ENCODE measurements around the gene C2CD2L. TPM values are rescaled to one million over a fixed set of nuclear protein-coding genes. Genes with fewer than 3 reads are reported as not detected.

Gene C2CD2L
- total and polyA plus RNA-seq, 2 of the 13 experiments (the other 11 are each of a cell fraction or from before 2014, with no cell fraction given): 3.7 to 5.5 TPM

DNA sequence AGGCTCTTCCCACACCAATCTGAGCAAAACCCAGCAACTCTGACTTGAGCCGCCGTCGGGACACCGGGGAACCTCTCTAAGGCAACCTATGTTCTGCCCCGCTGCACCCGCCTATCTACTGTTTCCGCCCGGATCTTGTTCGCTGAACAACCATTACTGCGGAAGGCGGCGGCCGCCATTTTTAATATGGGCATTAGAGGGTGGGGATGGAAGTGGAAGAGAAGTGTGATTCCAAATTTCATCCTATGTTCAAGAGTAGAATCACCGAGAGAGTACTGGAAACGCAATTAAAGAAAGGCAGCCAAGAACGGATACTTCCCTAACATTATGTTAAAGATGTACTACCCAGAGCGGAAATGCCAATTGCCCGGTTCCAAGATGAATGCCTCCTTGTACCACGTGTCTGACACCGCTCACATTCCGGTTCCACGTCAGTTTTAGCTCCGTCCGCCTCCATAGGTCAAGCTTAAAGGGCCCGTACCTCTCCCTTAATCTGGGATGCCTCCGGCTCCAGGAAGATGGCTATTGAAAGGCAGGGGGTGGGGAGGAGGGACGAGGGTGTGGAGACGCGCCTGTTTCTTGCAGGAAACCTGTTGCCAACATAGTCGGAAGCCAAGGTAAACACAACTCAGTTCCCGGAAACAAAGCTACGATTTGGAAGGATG lies 5.3 kb upstream of the C2CD2L start, which contains the start of gene DPAGT1 (continued):
- TF ChIP-seq EZH2 (conservative IDR thresholded peaks at IDR 0.05; ENCODE audit: low read depth, low read length) (no peak), ZNF101 (CRISPR knock-in tag; IDR thresholded peaks at IDR 0.05; ENCODE audit: borderline replicate concordance, low read depth) (no peak), ZNF546 (CRISPR knock-in tag; conservative IDR thresholded peaks at IDR 0.05) (no peak), ZNF207 (IDR thresholded peaks at IDR 0.05; ENCODE audit: borderline replicate concordance) (no peak), NR2C2 (CRISPR knock-in tag; IDR thresholded peaks at IDR 0.05; ENCODE audit: borderline replicate concordance) (peak; percentile 93), ZNF10 (CRISPR knock-in tag; IDR thresholded peaks at IDR 0.05; ENCODE audit: borderline replicate concordance, low read depth) (no peak), KLF16 (CRISPR knock-in tag; IDR thresholded peaks at IDR 0.05) (no peak), IKZF1 (IDR thresholded peaks at IDR 0.05) (no peak), ETV6 (CRISPR knock-in tag; conservative IDR thresholded peaks at IDR 0.05) (0 out of 2 replicates have a peak, but pooled peaks have one; percentile 81), ZFY (CRISPR knock-in tag; IDR thresholded peaks at IDR 0.05) (peak; percentile 76), SP1 (IDR thresholded peaks at IDR 0.05) (no peak), SP1 (CRISPR knock-in tag; IDR thresholded peaks at IDR 0.05) (no peak), YEATS4 (CRISPR knock-in tag; IDR thresholded peaks at IDR 0.05; ENCODE audit: borderline replicate concordance) (peak; percentile 78), ZNF619 (CRISPR knock-in tag; IDR thresholded peaks at IDR 0.05) (no peak), THAP11 (CRISPR knock-in tag; IDR thresholded peaks at IDR 0.05) (peak; percentile 89), POLR2A (IDR thresholded peaks at IDR 0.05; ENCODE audit: insufficient read depth in 1 of 2, low read depth in 2 of 2, low read length in 2 of 2) (peak in 1 of 2 experiments; percentile 53; a peak in 3 of 4 replicates), ZNF33A (CRISPR knock-in tag; IDR thresholded peaks at IDR 0.05; ENCODE audit: borderline replicate concordance) (no peak), MIER2 (CRISPR knock-in tag; IDR thresholded peaks at IDR 0.05) (no peak), SMYD3 (CRISPR knock-in tag; IDR thresholded peaks at IDR 0.05) (no peak), ZNF746 (CRISPR knock-in tag; IDR thresholded peaks at IDR 0.05) (no peak), KDM6A (CRISPR knock-in tag; IDR thresholded peaks at IDR 0.05; ENCODE audit: low read depth) (no peak), KLF9 (CRISPR knock-in tag; IDR thresholded peaks at IDR 0.05; ENCODE audit: low read depth) (0 out of 2 replicates have a peak, but pooled peaks have one; percentile 34), ZNF567 (CRISPR knock-in tag; IDR thresholded peaks at IDR 0.05; ENCODE audit: borderline replicate concordance) (no peak), GPN1 (CRISPR knock-in tag; IDR thresholded peaks at IDR 0.05; ENCODE audit: borderline replicate concordance) (no peak), NR2F1 (CRISPR knock-in tag; IDR thresholded peaks at IDR 0.05) (peak in 1 of 2 experiments; percentile 45; a peak in 1 of 4 replicates), ZNF124 (CRISPR knock-in tag; IDR thresholded peaks at IDR 0.05) (0 out of 2 replicates have a peak, but pooled peaks have one; percentile 6), TSC22D2 (CRISPR knock-in tag; IDR thresholded peaks at IDR 0.05; ENCODE audit: borderline replicate concordance) (no peak; the same call in 1 of the 2 replicates), ZBTB42 (CRISPR knock-in tag; IDR thresholded peaks at IDR 0.05) (no peak)
- TF ChIP-seq, protein P1, sequence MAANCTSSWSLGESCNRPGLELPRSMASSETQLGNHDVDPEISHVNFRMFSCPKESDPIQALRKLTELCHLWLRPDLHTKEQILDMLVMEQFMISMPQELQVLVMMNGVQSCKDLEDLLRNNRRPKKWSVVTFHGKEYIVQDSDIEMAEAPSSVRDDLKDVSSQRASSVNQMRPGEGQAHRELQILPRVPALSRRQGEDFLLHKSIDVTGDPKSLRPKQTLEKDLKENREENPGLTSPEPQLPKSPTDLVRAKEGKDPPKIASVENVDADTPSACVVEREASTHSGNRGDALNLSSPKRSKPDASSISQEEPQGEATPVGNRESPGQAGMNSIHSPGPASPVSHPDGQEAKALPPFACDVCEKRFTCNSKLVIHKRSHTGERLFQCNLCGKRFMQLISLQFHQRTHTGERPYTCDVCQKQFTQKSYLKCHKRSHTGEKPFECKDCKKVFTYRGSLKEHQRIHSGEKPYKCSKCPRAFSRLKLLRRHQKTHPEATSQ (CRISPR knock-in tag; IDR thresholded peaks at IDR 0.05; ENCODE audit: borderline replicate concordance): peak; percentile 6; the same call in 1 of the 2 replicates
- TF ChIP-seq, protein P2, sequence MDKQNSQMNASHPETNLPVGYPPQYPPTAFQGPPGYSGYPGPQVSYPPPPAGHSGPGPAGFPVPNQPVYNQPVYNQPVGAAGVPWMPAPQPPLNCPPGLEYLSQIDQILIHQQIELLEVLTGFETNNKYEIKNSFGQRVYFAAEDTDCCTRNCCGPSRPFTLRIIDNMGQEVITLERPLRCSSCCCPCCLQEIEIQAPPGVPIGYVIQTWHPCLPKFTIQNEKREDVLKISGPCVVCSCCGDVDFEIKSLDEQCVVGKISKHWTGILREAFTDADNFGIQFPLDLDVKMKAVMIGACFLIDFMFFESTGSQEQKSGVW (CRISPR knock-in tag; IDR thresholded peaks at IDR 0.05; ENCODE audit: borderline replicate concordance): no peak
- TF ChIP-seq, protein P3, sequence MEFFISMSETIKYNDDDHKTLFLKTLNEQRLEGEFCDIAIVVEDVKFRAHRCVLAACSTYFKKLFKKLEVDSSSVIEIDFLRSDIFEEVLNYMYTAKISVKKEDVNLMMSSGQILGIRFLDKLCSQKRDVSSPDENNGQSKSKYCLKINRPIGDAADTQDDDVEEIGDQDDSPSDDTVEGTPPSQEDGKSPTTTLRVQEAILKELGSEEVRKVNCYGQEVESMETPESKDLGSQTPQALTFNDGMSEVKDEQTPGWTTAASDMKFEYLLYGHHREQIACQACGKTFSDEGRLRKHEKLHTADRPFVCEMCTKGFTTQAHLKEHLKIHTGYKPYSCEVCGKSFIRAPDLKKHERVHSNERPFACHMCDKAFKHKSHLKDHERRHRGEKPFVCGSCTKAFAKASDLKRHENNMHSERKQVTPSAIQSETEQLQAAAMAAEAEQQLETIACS (CRISPR knock-in tag; IDR thresholded peaks at IDR 0.05): no peak

Data from HepG2 (cell line).